ENCODE measurements around the gene FAM53B.

GRCh38 chr10:124599588-124600050 is 144.6 kb downstream of the FAM53B start:
- TF ChIP-seq CTCF (IDR thresholded peaks at IDR 0.05) (no peak), POLR2A (IDR thresholded peaks at IDR 0.05) (no peak)
